Measurements from ENCODE around the gene SLC6A4.
"Not testable (repeated sequence)": the region's sequence is repeated elsewhere in the genome, so short reads cannot be mapped to it uniquely, and the experiment has no call there.

The SLC6A4 gene

GRCh38 chr17:30188211-30188939 is 47.1 kb downstream of the SLC6A4 start:
- H3K27ac ChIP-seq: peak overlapping the region; percentile 17
- DNase-seq (ENCODE audit: low read depth, low spot score): peak; percentile 33

- no peak for DNase-seq (ENCODE audit: low read depth, low spot score)
- H3K27ac ChIP-seq: peak overlapping the region; percentile 17
Measured at GRCh38 chr17:30187573-30187972, 47.9 kb downstream of the SLC6A4 start.

GRCh38 chr17:30186761-30187160 is 48.7 kb downstream of the SLC6A4 start:
- no peak for DNase-seq (ENCODE audit: low read depth, low spot score)

GRCh38 chr17:30176855-30177254 is 58.6 kb downstream of the SLC6A4 start:
- no peak for DNase-seq (ENCODE audit: low read depth, low spot score)
- no peak overlapping the region for H3K27ac ChIP-seq

More at GRCh38 chr17:30186761-30187160, 48.7 kb downstream of the SLC6A4 start:
- H3K27ac ChIP-seq: no peak overlapping the region

GRCh38 chr17:30174556-30174955 is 60.9 kb downstream of the SLC6A4 start:
- H3K27ac ChIP-seq: no peak overlapping the region
- DNase-seq (ENCODE audit: low read depth, low spot score): no peak

- H3K27ac ChIP-seq: no peak overlapping the region
- no peak for DNase-seq (ENCODE audit: low read depth, low spot score)
Measured at GRCh38 chr17:30173649-30174048, 61.8 kb downstream of the SLC6A4 start.

GRCh38 chr17:30172560-30172959 is 62.9 kb downstream of the SLC6A4 start:
- H3K27ac ChIP-seq: no peak overlapping the region
- DNase-seq (ENCODE audit: low read depth, low spot score): no peak

- H3K27ac ChIP-seq: peak overlapping the region; percentile 66
- no peak for DNase-seq (ENCODE audit: low read depth, low spot score)
Measured at GRCh38 chr17:30170415-30170987, 65.0 kb downstream of the SLC6A4 start.

- no peak overlapping the region for H3K27ac ChIP-seq
- DNase-seq (ENCODE audit: low read depth, low spot score): no peak
Measured at GRCh38 chr17:30165960-30166359, 69.5 kb downstream of the SLC6A4 start.

- no peak overlapping the region for H3K27ac ChIP-seq
- no peak for DNase-seq (ENCODE audit: low read depth, low spot score)
Measured at GRCh38 chr17:30165147-30165546, 70.3 kb downstream of the SLC6A4 start.

- H3K27ac ChIP-seq: no peak overlapping the region
- DNase-seq (ENCODE audit: low read depth, low spot score): no peak
Measured at GRCh38 chr17:30164531-30164930, 71.0 kb downstream of the SLC6A4 start.

- H3K27ac ChIP-seq: no peak overlapping the region
- no peak for DNase-seq (ENCODE audit: low read depth, low spot score)
Measured at GRCh38 chr17:30161601-30162000, 73.9 kb downstream of the SLC6A4 start.

- no peak overlapping the region for H3K27ac ChIP-seq
Measured at GRCh38 chr17:30160419-30161172, 74.9 kb downstream of the SLC6A4 start.

GRCh38 chr17:30158896-30159625 is 76.4 kb downstream of the SLC6A4 start:
- DNase-seq (ENCODE audit: low read depth, low spot score): no peak
- H3K27ac ChIP-seq: no peak overlapping the region

More at GRCh38 chr17:30160419-30161172, 74.9 kb downstream of the SLC6A4 start:
- DNase-seq (ENCODE audit: low read depth, low spot score): no peak

GRCh38 chr17:30155389-30155788 is 80.1 kb downstream of the SLC6A4 start:
- no peak for DNase-seq (ENCODE audit: low read depth, low spot score)
- H3K27ac ChIP-seq: no peak overlapping the region

GRCh38 chr17:30153463-30153862 is 82.0 kb downstream of the SLC6A4 start:
- no peak for DNase-seq (ENCODE audit: low read depth, low spot score)
- H3K27ac ChIP-seq: no peak overlapping the region

GRCh38 chr17:30151471-30151870 is 84.0 kb downstream of the SLC6A4 start:
- no peak for DNase-seq (ENCODE audit: low read depth, low spot score)

GRCh38 chr17:30148376-30148775 is 87.1 kb downstream of the SLC6A4 start:
- DNase-seq (ENCODE audit: low read depth, low spot score): no peak
- H3K27ac ChIP-seq: no peak overlapping the region

More at GRCh38 chr17:30151471-30151870, 84.0 kb downstream of the SLC6A4 start:
- no peak overlapping the region for H3K27ac ChIP-seq

GRCh38 chr17:30147860-30148259 is 87.6 kb downstream of the SLC6A4 start:
- not testable (repeated sequence) for H3K27ac ChIP-seq; DNase-seq (ENCODE audit: low read depth, low spot score)
